ENCODE data around the gene PLA2G4B.

The PLA2G4B gene

DNA sequence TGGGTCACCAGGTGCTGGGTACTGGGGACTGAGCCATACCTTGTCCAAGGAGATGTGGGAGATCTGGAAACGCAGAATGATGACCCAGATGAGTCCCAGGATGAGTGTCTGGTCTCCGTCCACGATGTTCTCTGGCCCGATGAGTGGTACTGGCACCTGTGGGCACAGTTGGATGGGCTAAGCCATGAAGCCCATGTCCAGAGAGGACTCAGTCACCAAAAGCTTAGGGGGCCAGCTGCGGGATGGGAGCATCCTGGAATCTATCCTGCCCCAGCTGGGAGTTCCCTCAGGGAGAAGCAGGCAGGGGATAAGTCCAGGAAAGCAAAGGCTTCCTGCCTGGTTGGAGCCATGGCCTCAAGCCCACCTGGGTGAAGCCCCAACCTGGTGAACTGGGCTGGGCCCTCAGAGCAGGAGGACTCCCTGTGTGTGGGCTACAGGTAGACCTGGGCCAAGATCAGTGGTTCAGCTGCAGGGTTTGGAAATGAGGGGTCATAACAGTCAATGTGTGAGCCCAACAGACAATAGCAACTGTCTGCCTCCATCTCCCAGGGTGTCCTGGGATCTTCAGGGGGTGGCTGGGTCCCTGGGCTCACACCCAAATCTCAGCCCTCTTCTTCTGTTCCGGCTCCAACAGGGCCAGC is 51.5 kb downstream of the PLA2G4B start:
- TF ChIP-seq CTCF (IDR thresholded peaks at IDR 0.05; ENCODE audit: insufficient read depth, low read depth, low read length, missing control alignments), result no peak
- no peak overlapping the region for H3K4me3 ChIP-seq (ENCODE audit: low read length)
- DNase-seq (ENCODE audit: low read depth), result no peak

DNA sequence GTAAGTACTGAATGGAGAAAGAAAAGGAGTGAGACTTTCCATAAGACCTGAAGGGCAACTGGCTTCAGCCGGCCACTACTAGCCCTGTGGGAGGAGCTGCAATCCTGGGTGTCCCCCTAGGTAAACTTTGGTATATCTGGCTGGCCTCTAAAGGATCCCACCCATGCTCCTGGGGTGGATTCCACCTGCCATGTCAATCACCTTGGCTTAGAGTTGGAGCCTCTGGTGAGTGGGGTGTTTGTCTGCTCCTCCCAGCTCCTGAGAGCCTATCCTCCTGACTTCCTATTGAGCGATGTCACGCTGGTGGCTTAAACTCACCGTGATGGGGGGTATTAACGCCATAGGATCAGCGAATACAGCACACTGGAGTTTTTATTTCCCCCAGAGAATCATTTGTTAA is 52.6 kb downstream of the PLA2G4B start:
- H3K4me3 ChIP-seq (ENCODE audit: low read length), result no peak overlapping the region
- DNase-seq (ENCODE audit: low read depth), result no peak
- no peak for TF ChIP-seq CTCF (IDR thresholded peaks at IDR 0.05; ENCODE audit: insufficient read depth, low read depth, low read length, missing control alignments)

DNA sequence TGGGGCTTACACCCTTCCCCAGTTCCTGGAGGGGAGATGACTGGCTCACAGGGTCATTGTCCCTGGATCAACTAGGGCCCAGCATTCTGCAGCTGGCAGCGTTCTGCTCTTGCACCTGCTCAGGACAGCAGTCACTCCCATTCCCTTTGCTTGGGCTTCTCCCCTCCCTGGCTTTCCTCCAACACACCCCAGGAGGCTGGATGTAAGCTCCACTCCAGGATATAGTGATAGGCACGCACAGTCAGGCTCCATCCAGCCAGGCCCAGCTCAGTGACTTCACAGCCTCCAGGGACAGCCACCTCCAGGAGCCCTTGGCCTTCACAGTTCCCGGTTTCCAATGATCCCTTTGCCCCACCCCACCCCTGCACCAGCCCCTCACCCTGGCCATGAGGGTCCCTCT is 53.3 kb downstream of the PLA2G4B start:
- no peak for TF ChIP-seq CTCF (IDR thresholded peaks at IDR 0.05; ENCODE audit: insufficient read depth, low read depth, low read length, missing control alignments)
- no peak for DNase-seq (ENCODE audit: low read depth)
- H3K4me3 ChIP-seq (ENCODE audit: low read length), result no peak overlapping the region

DNA sequence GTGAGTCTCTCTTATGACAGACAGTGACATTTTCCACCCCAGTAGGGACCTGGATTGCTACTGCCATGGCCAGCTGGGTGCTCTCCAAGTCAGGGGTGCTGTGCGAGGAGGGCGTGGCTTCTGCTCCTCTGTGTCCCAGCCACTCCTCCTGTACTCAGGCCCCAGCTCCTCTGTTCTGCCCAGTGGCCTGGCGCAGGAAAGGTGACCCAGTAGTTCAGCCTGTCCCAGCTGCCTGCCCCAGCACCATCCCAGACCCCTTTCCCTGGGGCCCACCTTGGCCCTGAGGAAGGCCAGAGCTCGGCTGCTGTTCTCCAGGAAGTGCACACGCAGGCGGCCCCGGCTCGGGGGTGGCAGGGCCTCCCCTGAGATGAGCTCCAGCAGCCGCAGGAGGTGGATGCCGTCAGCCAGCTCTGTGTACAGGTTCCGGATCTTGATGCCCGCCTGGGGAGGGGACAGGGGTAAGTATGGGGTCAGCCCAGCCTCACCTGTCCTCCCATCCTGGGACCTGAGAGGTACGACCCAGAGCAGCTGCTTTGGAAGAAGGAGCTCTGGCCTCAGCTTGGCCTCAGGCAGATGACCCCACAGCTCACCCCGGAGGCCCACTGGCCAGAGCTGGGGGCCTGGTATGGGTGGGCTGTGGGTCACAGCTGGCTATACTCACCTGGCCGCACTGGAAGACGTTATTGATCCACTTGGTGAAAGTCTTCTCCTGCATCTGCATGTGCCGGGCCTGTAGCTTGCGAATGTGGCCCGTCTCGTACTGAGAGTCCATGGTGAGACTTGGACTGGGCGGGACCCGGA is 54.2 kb downstream of the PLA2G4B start:
- TF ChIP-seq CTCF (IDR thresholded peaks at IDR 0.05; ENCODE audit: insufficient read depth, low read depth, low read length, missing control alignments), result no peak
- no peak for DNase-seq (ENCODE audit: low read depth)
- H3K4me3 ChIP-seq (ENCODE audit: low read length), result no peak overlapping the region

- H3K4me3 ChIP-seq (ENCODE audit: low read length), result no peak within 1 kb of the TSS
- no peak for DNase-seq (ENCODE audit: low read depth)
Measured at GRCh38 chr15:41893422-41894250, 55.0 kb downstream of the PLA2G4B start, which contains the start of gene SPTBN5. TSS of gene SPTBN5 (minus strand) at chr15:41894053. CDS start at chr15:41893497, 556 bp downstream.

More at GRCh38 chr15:41893422-41894250, 55.0 kb downstream of the PLA2G4B start, which contains the start of gene SPTBN5:
- TF ChIP-seq CTCF (IDR thresholded peaks at IDR 0.05; ENCODE audit: insufficient read depth, low read depth, low read length, missing control alignments), result no peak

Measured in epithelial cell of esophagus (primary cell).